GM21423 (cell line): ENCODE measurements around the gene SPATA32.

Experiments used
- ATAC-seq: cut with Tn5 transposase; IDR thresholded peaks from one replicate; pipeline ENCODE4 v1.9.1; 2021; ENCODE audit warnings: mild to moderate bottlenecking, moderate library complexity; ENCODE audit not compliant: unreplicated experiment

SPATA32 gene

DNA sequence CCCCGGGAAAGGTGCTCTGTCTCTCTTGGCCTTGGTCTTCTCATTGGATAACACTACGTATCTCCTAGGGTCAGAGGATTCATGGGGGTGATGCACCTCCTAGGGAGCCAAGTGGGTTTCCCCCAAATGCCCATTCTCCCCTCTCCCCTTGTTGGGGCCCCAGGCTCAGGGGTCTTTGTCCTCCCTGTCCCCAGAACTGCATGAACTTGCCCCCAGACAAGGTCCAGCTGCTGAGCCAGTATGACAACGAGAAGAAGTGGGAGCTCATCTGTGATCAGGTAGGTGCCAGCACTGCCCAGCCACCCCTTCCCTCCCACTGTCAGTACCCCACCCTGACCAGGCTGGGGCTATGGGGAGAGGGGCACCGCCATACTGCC, 31.5 kb downstream of the SPATA32 start:
- ATAC-seq = no peak

DNA sequence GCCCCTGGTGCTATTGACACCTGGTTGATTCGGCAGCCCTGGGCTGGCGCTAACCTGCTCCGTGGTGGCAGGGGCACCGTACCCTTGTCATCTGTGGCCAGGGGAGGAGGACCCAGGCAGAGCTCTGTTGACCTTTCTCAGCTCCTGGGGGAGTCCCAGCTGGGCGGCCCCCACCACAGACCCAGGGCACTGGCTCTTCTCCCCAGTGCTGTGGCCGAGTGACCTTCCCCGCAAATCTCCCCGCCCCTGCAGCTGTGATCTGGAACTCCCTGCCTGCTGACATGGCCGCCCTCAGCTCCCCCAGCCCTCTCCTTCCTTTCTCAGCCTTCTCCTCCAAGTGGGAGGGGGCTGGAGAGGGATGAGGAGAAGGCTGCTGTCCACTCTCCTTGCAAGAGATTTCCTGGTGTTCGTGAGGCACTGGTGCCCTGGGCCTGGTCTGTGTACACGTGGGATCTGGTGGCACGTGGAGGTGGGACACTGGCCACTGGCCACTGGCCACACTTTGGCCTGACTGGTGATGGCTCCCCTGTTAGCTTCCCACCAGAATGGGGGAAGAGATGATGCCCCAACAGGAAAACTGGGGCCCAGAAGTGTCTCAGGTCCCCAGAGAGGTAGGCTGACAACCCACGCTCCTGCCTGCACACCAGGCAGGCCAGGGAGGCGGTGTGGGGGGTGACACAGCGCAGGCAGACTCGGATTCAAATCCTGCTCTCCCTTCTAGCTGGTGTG, 32.0 kb downstream of the SPATA32 start:
- ATAC-seq = no peak

DNA sequence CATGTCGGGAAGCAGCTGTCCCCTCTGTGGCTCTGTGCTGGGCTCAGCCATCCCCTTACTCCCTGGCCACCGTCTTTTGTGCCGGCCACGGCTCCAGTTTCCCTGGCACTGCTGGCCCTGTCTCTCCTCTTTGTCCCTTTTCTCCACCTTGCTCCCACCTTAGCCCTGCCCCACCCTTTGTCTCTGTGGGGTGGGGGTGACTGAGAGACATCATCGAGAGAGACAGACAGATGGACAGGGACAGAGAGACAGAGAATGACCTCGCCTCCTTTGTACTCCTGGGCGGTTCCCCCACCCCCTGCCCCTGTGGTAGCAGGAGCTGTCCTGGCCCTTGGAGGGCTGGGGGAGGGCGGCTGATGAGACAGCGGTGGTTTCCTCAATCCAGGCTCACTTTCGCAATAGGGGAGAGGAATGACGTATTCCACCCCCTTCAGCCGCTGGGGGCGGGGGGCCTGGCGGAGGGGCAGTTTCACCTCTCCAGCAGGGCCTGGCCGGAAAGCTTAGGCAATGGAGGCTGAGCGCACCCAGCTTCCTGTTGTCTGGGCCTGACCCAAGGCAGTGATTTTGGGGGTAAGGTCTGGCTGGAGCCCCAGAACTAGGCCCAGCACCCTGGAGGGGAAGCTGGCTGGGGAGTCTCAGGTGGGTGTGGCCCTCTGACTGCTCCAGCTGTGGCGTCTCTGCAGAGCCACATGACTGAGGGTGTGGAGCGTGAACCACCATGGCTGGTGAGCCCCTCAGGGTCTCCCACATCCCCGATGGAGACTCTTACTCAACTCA, 32.9 kb downstream of the SPATA32 start:
- peak; percentile 26 for ATAC-seq

DNA sequence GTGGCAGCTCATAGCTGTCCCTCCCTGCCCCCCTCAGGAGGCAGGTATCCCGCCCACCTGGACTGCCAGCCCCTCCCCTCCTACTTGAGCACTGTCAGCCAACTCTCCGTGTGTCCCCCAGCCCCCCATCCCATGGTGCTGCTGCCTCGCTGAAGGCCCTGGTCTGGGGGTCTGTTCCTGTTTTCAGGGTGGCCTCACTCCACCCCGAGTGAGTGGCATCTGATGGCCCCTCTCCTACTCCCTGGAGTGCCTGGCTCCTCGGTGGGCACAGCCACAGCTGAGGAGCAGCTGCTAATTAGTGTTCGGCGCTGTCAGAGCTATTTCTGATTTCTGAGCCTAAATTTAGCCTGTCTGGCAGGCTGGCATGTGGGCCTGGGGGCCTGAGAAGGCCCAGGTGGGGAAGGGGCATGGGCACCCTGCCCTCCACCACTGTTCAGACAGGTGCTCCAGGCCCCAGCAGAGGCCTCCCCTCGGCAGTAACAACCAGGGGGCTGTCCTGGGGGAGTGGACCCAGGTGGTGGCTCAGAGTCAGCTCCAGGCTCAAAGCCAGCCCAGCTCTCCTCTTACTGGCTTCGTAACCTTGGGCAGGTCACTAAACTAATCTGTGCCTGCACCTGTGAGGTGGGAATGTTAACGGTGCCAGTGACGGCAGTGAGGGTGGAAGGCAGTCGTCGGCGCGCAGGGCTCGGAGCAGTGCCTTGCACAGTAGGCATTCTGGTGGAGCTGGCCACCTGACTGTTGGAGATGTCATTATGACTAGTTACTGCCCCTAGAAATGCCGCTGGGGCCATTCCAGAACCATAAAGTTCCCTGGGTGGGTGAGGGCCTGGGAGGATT, 33.8 kb downstream of the SPATA32 start:
- no peak for ATAC-seq

DNA sequence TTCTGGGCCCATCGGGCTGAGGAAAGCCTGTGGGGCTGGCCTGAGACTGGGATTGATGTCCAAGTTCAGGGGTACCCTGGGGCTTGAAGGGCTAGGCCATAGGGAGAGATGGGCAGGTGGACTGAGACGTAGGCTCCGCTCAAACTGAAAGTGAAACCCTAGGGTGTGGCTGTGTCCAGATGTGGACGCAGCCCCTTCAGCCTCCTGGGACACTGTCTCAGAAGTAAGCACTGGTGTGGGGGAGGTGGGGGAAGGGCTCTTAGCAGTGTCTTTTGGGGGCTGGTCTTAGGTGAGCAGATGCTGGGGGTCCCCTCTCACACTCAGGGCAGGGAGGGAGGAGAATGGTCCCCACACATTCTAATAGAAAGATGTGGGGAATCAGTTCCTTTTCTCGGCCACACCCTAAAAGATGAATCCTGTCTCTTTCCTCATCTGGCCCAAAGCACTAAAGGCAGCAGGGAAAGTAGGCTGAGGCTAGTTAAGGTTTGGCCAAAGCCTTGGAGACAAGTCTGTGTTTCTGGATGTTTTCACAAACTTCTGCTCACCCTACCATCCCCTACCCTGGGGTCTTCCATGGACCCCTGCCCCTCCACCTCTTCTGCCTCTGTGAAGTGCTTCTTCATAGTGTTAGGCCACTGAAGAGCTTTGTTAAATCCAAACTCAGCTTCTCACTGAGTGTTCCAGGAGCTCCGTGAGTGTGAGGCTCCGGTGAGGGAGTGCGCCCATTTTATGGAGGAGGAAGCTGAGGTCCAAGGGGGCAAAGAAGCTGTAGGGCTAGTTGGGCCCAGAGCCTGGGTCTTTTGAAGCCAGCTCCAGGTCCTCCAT, 34.6 kb downstream of the SPATA32 start:
- no peak for ATAC-seq

DNA sequence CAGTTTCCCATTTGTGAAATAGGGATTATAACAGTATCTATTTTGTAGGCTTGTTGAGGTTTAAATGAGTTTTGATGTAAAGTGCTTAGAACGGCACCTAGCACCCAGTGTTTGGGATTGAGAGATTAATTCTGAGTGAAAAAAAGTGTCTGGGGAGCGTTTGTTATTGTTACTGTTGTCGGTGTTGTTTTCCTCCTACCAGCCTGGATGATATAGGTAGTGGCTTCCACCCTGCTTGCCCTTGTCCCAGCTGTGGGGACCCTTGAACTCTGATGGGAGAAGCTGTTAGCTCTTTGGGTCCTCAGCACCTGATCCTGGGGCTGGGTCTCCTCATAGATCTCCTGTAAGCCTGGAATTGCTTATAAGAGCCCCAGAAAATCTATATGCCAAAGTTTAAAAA, 35.3 kb downstream of the SPATA32 start:
- no peak for ATAC-seq

DNA sequence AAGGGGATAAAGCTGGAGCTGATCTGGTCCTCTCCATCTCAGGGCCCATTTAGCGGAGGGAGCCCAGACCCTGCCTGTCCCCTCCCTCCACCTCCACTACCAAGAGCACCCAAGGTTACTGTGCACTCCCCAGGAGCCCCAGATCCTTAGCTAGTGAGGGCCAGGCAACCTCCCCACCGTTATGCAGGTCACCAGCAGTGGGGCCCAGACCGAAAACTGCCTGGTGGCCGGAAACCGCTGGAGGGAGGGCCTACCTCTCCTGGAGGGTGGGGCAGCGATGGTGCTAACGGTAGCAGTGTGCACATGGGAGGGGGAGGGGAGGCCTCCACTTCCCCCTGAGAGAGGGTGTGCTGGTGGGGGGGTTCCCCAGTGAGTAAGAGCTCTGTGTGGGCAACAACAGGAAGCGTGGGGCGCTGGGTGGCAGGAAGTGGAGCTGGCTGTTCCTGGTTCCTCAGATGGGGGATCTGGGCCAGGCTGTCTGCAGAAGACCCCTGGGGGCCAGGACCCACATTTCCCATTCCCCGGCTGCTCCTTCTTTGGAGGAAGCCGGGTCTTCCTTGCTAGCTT, 35.8 kb downstream of the SPATA32 start:
- peak; percentile 42 for ATAC-seq

DNA sequence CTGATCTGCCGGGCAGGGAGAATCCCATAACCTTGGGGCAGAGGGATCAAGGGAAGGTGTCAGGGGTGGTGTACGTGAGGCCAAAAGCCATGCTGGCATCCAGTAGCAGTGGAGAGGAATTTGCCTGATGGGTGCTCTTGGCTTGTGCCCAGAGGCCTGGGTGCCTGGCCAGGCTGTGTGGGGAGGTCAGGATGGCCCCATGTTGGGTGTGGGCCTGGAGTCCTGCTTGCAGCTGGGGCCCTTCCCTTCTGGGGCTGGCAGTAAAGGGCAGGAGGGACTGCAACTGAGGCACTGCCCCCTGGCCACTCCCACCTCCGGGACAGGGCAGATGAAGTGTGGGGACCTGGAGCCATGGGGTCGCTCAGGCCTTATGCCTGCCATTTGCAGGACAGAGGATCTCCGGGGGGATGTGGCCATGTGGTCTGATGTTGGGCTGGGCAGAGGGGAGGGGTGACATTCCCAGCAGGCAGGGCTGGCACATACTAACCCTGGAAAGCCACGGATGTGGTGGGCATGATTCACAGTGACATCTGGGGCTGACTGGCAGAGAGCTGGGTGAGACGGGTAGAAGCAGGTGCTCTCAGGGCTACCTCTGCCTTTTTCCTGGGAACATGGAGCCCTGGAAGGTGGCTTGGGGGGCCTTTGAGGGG, 36.7 kb downstream of the SPATA32 start:
- no peak for ATAC-seq

DNA sequence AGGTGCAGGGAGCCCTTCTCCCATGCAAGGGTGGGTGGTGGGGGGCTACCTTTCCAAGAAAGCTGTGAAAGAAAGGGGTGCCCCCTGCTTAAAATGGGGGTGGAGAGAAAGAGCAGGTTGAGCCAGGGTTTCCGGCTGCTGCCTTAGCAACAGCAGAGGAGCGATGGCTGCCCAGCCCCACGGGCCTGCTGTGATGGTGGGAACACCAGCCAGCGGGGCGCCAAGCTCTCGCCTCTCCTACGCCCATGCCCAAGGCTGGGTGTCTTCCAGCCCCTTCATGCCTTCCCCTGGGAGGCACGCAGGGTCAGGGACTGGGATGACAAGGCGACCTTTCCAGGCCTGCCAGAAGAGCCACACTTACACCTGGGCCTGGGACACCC, 37.2 kb downstream of the SPATA32 start:
- no peak for ATAC-seq

DNA sequence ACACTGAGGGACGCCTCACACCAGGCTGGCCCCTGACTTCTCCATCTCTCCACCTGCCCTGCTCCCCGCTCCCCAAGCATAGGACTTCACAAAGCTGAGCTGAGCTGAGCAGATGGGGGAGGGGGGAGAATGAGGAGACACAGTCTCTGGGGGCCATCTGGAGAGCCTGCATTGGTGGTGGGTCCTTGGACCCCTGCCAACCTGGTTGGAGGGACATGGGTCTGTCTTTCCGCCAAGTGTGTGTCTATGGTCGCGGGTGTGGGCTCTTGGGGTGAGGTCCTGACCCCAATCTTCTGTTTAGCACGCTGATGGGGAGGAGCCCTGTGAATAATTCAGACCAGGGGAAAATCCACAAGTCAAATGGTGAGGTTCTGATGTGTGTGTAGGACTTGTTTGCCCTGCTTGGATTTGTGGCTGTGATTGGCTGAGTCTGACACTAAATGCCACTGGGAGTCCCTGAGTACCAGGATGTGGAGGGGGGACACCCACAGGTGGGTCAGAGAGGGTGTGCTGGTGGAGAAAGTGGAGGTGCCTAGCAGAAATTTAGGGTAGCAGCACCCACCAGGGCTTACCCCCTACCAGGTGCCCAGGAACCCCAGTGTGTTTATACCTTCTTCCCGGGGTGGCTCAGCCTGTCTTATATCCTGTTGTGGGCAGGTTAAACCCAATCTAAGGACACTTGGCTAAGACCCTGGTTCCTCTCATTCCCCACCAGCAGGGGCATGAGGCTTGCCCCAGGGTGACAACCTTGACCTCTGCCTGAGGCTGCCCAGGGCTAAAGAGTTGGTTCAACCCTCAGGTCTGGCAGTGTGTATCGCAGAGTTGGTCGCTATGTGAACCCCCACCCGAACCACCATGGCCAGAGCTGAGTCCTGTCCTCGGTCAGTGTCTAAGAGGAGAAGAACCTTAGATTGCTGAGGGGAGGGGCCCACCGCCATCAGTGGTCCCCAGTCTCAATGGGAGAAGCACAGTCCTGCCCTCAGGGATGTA, 38.1 kb downstream of the SPATA32 start:
- ATAC-seq = no peak

DNA sequence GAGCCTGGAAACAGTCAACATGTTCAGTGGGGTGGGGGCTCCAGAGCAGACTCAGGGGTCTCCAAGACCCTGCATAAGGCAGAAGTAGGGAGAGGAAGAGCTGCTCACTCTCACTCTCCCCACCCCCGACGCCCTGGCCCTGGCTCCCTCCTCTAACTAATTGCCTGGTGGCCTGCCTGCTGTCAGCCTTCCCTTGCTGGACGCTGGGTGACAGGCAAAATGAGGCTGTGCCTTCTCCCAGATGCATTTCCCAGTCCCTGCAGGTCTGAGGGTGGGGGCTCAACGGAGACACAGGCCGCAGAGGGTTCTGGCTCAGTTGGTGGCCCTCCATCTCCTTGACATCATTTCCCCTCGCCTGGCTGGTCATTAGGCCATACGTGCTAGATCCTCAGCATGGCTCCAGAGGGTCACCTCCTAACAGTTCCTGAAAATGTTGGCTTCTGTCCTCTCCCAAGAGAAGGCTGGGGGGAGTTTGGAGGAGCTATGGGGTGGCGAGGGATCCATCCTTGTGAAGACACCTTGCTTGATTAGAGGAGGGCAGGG, 38.8 kb downstream of the SPATA32 start:
- no peak for ATAC-seq

DNA sequence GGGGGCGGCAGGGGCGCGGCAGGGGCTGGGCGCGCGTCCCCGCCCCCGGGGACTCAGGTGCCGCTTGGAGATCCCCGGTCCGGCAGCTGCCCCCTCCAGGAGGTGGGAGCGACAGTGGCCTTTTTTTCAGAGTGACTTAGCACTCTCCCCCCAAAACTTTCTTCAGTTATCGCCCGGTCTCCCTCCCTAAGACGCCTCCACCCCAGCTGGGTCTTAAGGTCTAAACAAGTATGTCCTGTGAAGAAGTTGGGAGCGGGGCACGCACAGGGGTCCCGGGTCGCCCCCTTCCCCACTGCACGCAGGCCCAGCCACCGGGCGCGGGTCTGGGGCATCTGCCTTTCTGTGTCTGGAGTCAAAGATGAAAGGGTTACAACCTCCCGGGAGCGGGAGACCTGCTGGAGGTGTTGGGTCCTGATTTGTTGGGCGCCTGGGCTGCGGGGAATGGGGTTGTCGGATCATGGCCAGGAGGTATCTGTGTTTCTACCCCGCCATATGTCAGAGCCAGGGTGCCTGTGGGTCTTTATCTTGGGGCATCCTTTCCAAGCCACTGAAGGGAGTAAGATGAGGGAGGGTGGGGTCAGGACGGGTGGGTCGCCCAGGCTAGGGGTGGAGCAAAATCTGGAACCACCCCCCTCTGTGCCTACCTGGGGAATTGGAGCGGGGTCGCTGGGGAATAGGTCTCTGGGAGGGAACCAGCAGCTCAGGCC, 39.5 kb downstream of the SPATA32 start:
- ATAC-seq = no peak

DNA sequence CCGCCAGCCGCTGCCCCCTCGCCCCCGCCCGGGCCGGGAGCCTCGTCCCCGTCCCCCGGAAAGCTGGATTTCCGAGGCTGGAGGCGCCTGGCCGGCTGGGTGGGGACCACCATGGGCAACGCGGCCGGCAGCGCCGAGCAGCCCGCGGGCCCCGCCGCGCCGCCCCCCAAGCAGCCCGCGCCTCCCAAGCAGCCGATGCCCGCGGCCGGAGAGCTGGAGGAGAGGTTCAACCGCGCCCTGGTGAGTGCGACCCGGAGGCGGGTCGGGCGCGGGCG, 39.9 kb downstream of the SPATA32 start:
- ATAC-seq = no peak

DNA sequence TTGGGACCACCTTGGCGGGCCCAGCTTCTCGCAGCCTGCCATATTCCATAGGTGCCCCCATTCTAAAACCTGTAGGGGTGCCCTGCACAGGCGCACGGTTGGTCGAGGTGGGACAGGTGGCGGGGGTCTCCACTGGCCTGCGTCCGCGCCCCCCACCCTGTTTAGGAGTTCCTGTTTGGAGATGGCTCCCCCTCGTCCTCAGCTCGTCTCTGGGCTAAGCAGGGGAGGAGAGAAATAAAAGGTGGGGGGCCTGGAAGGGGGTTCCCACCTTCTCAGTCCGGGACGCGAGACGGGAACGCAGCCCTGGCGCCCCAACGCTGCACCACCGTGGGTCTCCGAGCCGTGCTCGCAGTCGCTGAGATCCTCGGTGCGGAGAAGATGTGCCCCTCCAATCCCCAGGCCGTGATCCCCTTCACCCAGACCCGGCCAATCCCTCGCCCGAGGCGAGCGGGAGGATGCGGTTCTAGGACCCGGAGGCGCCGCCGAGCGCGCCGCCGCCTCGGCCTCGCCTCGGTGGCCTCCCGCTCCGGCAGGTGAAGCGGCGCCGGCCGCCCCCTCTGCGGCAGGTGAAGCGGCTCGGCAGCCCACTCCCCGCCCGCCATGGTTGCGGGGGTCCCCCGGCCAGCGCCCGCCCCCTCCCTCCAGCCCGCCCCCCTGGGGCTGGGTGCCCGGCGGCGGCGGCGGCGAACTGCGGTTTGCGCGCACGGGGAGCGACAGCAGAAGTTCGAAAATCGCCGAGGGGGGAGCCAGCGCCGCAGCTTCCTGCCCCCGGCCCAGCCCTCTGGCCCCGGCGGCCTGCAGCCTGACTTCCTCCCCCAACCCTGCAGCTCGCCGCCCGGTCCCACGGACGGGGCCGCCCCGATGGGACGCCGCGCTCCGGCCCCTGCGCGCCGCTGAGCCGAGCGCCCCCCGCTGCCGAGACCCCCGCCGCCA, 40.5 kb downstream of the SPATA32 start, which contains the start of gene FMNL1:
FMNL1 (plus strand) TSS at position 805 of the 933 bp plus-strand sequence. CDS start 240 bp downstream, outside the sequence.
- peak; percentile 31 for ATAC-seq

DNA sequence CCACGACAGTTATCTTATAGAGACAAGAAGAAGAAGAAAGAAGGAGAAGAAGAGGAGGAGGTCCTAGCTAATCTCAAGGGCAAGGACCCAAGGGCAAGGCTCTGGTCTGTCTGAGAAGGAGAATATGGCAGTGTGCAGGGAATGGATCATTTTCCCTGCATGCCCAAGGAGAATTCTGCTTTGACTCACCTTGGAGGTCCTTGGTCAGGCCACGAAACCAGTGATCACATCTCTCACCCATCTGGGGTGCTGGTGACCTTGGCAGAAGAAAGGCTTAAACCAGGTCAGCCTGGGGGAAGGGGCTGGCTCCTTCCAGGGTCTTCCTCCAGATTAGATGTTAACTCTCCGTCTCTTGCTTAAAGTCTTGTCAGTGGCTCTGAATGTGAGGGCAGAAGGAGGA, 41.8 kb downstream of the SPATA32 start:
- ATAC-seq = no peak

DNA sequence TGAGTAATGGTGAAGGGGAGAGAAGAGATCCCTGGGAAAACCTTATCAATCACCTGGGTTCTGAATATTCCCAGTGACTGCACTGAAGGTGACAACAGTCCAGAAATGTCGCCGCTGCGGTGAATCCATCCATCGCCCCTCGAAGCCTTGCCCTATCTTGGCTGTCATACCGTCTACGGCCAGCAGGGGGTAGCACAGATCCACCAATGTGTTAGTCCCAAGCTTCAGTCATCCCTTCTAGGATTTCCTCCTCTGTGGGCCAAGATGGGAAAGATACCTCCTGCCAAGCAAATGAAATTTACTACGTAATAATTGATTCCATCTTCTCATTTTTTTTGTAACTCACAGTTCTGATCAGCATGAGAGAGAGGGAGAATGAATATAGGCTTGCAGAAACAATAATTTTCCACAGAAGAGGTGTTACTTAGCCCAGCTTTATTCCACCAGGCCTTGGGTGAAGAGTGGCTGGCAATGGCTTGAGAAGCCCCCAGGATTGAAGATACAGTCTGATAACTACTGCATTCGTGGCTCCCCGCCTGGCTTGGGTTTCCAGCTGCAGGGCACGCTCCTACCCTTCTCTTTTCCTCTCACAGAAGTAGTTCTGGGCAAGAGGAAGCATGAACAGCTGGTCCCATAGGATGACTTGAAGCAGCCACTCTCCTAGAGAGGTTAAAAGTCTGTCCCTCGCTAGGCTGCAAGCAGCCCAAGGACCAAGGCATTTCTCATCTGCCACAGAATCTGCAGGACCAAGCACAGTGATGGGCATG, 42.8 kb downstream of the SPATA32 start:
- ATAC-seq = no peak
